C4-2B (cell line): ENCODE data around the gene GPR3.

Experiments
- ZFX ChIP-seq: fragments of 450-650 bp; IDR thresholded peaks from 2 replicates; pipeline ENCODE4 v1.6.1; 2017
- TF ChIP-seq, protein P1 (sequence below): fragments of 450-650 bp; conservative IDR thresholded peaks from 2 replicates; pipeline ENCODE4 v1.5.1; 2017; ENCODE audit warnings: mild to moderate bottlenecking

DNA sequence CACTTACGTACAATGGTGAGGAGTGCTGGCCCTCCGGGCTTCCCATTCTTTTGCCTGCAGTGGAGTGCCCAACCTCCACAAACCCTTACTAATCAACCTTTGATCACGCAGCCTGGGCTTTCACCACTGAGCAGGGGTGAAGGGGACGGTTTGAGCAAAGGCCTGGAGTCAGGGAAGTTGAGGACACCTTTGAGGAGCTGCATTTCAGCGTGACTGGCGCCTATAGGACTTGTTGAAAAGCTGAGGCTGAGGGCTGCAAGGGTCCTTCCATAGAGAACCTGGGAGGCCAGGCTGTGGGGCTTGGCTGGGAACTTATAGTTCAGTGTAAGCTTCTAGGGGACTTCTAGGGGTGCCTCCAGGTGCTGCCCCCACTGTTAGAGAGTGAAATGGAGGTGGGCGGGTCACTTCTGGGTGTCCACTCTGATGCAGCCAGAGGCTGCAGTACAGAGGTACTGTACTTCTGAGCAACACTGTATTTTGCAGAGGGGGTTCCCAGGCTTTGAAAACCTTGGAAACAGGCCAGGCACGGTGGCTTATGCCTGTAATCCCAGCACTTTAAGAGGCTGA lies 40.8 kb upstream of the GPR3 start:
- TF ChIP-seq, protein P1, sequence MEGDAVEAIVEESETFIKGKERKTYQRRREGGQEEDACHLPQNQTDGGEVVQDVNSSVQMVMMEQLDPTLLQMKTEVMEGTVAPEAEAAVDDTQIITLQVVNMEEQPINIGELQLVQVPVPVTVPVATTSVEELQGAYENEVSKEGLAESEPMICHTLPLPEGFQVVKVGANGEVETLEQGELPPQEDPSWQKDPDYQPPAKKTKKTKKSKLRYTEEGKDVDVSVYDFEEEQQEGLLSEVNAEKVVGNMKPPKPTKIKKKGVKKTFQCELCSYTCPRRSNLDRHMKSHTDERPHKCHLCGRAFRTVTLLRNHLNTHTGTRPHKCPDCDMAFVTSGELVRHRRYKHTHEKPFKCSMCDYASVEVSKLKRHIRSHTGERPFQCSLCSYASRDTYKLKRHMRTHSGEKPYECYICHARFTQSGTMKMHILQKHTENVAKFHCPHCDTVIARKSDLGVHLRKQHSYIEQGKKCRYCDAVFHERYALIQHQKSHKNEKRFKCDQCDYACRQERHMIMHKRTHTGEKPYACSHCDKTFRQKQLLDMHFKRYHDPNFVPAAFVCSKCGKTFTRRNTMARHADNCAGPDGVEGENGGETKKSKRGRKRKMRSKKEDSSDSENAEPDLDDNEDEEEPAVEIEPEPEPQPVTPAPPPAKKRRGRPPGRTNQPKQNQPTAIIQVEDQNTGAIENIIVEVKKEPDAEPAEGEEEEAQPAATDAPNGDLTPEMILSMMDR = no peak
- no peak for TF ChIP-seq ZFX
